GM12891 (cell line): ENCODE data around the gene ENG.

Experiments used
- DNase-seq: peaks from one replicate; pipeline ENCODE4 v3.0.0; 2011; ENCODE audit warnings: low spot score; ENCODE audit not compliant: insufficient read length
- FAIRE-seq: peaks from 2 replicates; lab custom pipeline; 2011; peaks lifted over from hg19 to GRCh38; lab: Jason Lieb, UNC
- PAX5 ChIP-seq: IDR thresholded peaks from 2 replicates; pipeline ENCODE4 v1.6.1; 2011; ENCODE audit warnings: low read length, moderate library complexity, mild to moderate bottlenecking; ENCODE audit not compliant: insufficient read depth, severe bottlenecking
- POLR2A ChIP-seq: IDR thresholded peaks from 2 replicates; pipeline ENCODE4 v1.6.1; 2011; ENCODE audit warnings: low read depth, low read length, control low read depth
- POLR2AphosphoS5 ChIP-seq: IDR thresholded peaks from 2 replicates; pipeline ENCODE4 v1.6.1; 2011; ENCODE audit warnings: low read depth, low read length, control low read depth
- POU2F2 ChIP-seq: IDR thresholded peaks from 2 replicates; pipeline ENCODE4 v1.6.1; 2011; ENCODE audit warnings: low read depth, mild to moderate bottlenecking, control low read depth, low read length, moderate library complexity
- SPI1 ChIP-seq: IDR thresholded peaks from 2 replicates; pipeline ENCODE4 v1.6.1; 2011; ENCODE audit warnings: low read depth, low read length, control low read depth
- TAF1 ChIP-seq: IDR thresholded peaks from 2 replicates; pipeline ENCODE4 v1.6.1; 2011; ENCODE audit warnings: low read depth, low read length, control low read depth

ENG gene

DNA sequence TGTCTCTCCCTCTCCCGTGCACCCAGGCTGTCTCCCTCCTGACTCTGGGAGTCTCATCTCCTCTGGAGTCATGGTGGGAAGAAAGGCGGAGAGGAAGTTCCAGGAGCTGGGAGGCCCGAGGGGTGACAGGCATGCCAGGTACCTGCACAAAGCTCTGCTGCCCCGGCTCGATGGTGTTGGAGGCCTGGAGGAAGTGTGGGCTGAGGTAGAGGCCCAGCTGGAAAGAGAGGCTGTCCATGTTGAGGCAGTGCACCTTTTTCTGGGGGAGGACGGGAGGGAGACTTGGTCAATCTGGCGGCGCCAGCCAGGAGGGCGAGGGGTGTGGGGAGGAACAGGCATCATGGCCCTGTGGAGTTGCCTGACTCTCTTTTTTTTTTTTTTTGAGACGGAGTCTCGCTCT is 35.9 kb downstream of the ENG start:
- no peak for FAIRE-seq

GRCh38 chr9:127817881-127818434 is 36.5 kb downstream of the ENG start:
- FAIRE-seq (no peak), DNase-seq (no peak)
- TF ChIP-seq TAF1 = no peak
- TF ChIP-seq POLR2AphosphoS5 = no peak
- TF ChIP-seq POLR2A = no peak
- TF ChIP-seq PAX5 = no peak
- TF ChIP-seq SPI1 = no peak
- no peak for TF ChIP-seq POU2F2

More for the DNA sequence above, 35.9 kb downstream of the ENG start:
- DNase-seq = no peak
- TF ChIP-seq POLR2A (no peak), SPI1 (no peak), TAF1 (no peak), PAX5 (no peak), POLR2AphosphoS5 (no peak), POU2F2 (no peak)

- FAIRE-seq = no peak
- no peak for DNase-seq
- no peak for TF ChIP-seq POU2F2
- TF ChIP-seq SPI1 = no peak
- TF ChIP-seq TAF1 = no peak
- no peak; the same call in 1 of the 2 replicates for TF ChIP-seq POLR2AphosphoS5
- TF ChIP-seq POLR2A = no peak
- no peak for TF ChIP-seq PAX5
Measured at GRCh38 chr9:127816728-127817127, 37.7 kb downstream of the ENG start.

- DNase-seq (no peak), FAIRE-seq (no peak)
- TF ChIP-seq POU2F2 = no peak
- no peak for TF ChIP-seq POLR2A
- no peak for TF ChIP-seq SPI1
- TF ChIP-seq TAF1 = no peak
- TF ChIP-seq POLR2AphosphoS5 = no peak
- no peak for TF ChIP-seq PAX5
Measured at GRCh38 chr9:127816362-127816725, 38.1 kb downstream of the ENG start.

DNA sequence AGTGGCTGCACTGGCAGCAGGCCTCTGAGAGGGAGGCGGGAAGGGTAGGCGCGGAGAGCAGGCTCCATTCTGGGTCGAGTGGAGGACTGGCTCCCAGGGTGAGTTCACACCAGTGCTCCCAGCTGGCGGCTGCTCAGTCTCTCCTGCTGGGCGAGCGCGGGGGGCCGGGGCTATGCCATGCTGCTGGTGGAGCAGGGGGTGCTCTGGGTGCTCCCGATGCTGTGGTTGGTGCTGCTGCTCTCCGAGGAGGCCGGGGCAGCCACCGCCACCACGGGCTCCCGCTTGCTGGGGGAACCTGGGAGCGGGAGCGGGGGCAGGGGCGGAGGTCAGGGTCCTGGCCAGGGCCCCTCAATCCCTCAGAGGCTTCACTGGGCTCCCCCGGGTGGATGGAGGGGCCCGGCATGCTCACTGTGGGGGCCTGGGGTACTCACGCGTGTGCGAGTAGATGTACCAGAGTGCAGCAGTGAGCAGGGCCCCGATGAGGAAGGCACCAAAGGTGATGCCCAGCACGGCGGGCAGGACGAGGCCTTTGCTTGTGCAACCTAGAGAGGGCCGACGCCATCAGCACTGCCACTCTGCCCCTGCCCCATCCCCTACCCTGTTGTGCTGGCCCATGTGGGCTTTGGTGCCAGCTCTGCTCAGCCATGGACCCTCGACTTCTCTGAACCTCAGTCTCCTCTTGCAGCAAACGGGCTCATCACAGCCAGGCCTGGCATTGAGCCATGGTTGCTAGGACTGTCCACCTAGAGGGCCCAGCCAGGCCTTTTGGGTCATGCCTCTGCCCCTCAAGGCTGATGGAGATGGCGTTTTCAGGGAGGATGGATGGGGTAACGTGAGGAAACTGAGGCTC is 38.7 kb downstream of the ENG start:
- FAIRE-seq (no peak), DNase-seq (no peak)
- no peak for TF ChIP-seq SPI1
- TF ChIP-seq POLR2AphosphoS5 = no peak
- TF ChIP-seq POU2F2 = no peak
- no peak for TF ChIP-seq TAF1
- no peak; the same call in 1 of the 2 replicates for TF ChIP-seq POLR2A
- TF ChIP-seq PAX5 = no peak

- FAIRE-seq = no peak
- no peak for TF ChIP-seq POU2F2
- TF ChIP-seq POLR2AphosphoS5 = no peak
- no peak for TF ChIP-seq SPI1
- no peak for TF ChIP-seq POLR2A
- TF ChIP-seq TAF1 = no peak
- TF ChIP-seq PAX5 = no peak
- DNase-seq = no peak
Measured at GRCh38 chr9:127814619-127815511, 39.6 kb downstream of the ENG start.

DNA sequence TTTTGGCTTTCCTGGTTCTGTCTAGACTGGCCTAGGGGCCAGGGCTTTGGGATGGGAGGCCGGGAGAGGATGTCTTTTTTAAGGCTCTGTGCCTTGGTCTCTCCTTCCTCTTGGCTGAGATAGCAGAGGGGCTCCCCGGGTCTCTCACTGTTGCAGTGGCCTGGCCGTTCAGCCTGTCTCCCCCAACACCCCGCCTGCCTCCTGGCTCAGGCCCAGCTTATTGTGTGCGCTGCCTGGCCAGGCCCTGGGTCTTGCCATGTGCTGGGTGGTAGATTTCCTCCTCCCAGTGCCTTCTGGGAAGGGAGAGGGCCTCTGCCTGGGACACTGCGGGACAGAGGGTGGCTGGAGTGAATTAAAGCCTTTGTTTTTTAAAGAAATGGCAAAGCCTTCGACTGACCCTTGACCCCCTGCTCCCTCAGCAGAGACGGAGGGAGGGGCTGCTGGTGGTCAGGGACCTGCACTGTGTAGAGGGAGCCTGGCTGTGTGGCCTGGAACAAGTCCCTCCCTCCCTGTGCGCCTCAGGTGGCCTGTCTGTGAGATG is 40.7 kb downstream of the ENG start:
- FAIRE-seq (no peak), DNase-seq (no peak)
- TF ChIP-seq TAF1 (no peak), POLR2AphosphoS5 (no peak), SPI1 (no peak), POLR2A (no peak), PAX5 (no peak), POU2F2 (no peak)

- FAIRE-seq (no peak), DNase-seq (no peak)
- TF ChIP-seq POU2F2 = no peak
Measured at GRCh38 chr9:127812936-127813675, 41.4 kb downstream of the ENG start.
